SH-SY5Y (cell line): ENCODE results near the gene OTOG.

Source experiments
- GATA2 ChIP-seq: IDR thresholded peaks from 2 replicates; pipeline ENCODE4 v1.6.1; 2011; ENCODE audit warnings: mild to moderate bottlenecking, low read depth, low read length
- GATA3 ChIP-seq: IDR thresholded peaks from 2 replicates; pipeline ENCODE4 v1.6.1; 2011; ENCODE audit warnings: low read depth, mild to moderate bottlenecking, low read length, moderate library complexity

- TF ChIP-seq GATA3: no peak
- TF ChIP-seq GATA2: no peak
Measured at GRCh38 chr11:17513853-17514252, 33.2 kb upstream of the OTOG start.
